Endothelial cell of umbilical vein (primary cell): Measurements from ENCODE around the gene HTR7.

Experiments used
- MYC ChIP-seq: IDR thresholded peaks from one replicate; pipeline ENCODE4 v1.6.1; 2011; ENCODE audit warnings: mild to moderate bottlenecking, low read depth, low read length
- POLR2A ChIP-seq: IDR thresholded peaks from 2 replicates; pipeline ENCODE4 v1.6.1; 2012; ENCODE audit warnings: low read depth, mild to moderate bottlenecking, control low read depth, low read length
- POLR2AphosphoS5 ChIP-seq: IDR thresholded peaks from 2 replicates; pipeline ENCODE4 v1.6.1; 2012; ENCODE audit warnings: low read depth, mild to moderate bottlenecking, control low read depth, low read length, moderate library complexity; ENCODE audit not compliant: insufficient read depth
- TF ChIP-seq, protein P1 (sequence below), 2 donors: IDR thresholded peaks; 1 replicate in 1 of 2; 2 replicates in 1 of 2; pipeline ENCODE4 v1.5.1; 2011; ENCODE audit warnings: low read length in 2 of 2, mild to moderate bottlenecking in 2 of 2, moderate library complexity in 2 of 2, control low read depth in 1 of 2, inconsistent platforms in 1 of 2, low read depth in 1 of 2; ENCODE audit not compliant: insufficient read depth in 1 of 2; ENCODE audit errors: extremely low read depth in 1 of 2
- TF ChIP-seq, protein P2 (sequence below): IDR thresholded peaks from 2 replicates; pipeline ENCODE4 v1.6.1; 2011; ENCODE audit not compliant: insufficient read depth, insufficient read length

DNA sequence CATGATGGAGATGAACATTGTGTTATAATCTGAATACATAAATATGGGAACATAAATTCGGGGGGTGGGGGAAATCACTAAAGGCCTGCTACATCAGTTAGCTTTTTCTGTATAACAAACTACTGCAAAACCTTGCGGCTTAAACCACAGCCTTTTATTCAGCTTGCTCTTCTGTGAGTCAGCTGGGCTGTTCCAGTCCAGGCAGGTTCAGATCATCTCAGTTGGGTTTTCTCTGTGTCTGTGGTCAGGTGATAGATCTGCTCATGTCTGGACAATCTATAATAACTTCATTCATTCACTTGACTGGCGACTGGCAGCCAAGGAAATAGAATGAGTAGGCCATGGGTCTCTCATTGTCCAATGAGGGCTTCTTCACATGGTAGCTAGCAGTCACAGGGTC, 23.5 kb downstream of the HTR7 start:
- TF ChIP-seq, protein P1, sequence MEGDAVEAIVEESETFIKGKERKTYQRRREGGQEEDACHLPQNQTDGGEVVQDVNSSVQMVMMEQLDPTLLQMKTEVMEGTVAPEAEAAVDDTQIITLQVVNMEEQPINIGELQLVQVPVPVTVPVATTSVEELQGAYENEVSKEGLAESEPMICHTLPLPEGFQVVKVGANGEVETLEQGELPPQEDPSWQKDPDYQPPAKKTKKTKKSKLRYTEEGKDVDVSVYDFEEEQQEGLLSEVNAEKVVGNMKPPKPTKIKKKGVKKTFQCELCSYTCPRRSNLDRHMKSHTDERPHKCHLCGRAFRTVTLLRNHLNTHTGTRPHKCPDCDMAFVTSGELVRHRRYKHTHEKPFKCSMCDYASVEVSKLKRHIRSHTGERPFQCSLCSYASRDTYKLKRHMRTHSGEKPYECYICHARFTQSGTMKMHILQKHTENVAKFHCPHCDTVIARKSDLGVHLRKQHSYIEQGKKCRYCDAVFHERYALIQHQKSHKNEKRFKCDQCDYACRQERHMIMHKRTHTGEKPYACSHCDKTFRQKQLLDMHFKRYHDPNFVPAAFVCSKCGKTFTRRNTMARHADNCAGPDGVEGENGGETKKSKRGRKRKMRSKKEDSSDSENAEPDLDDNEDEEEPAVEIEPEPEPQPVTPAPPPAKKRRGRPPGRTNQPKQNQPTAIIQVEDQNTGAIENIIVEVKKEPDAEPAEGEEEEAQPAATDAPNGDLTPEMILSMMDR (IDR thresholded peaks at IDR 0.05; ENCODE audit: extremely low read depth in 1 of 2, insufficient read depth in 1 of 2, low read depth in 1 of 2, low read length in 2 of 2) = no peak
- TF ChIP-seq, protein P2, sequence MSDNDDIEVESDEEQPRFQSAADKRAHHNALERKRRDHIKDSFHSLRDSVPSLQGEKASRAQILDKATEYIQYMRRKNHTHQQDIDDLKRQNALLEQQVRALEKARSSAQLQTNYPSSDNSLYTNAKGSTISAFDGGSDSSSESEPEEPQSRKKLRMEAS = no peak
- TF ChIP-seq MYC = no peak
- TF ChIP-seq POLR2AphosphoS5 = no peak
- TF ChIP-seq POLR2A = no peak
